Endothelial cell of umbilical vein (primary cell): ENCODE results near the gene TEF. TPM values are rescaled to one million over a fixed set of nuclear protein-coding genes. Genes with fewer than 3 reads are reported as not detected.
A peak's percentile ranks its signal among the peaks of the same experiment; 100 is the strongest.

Experiments
- Bru-seq: library from RNA; stranded (reverse); fragments of 400-500 nt; gene quantifications from one replicate; lab custom pipeline; 2021; lab: Mats Ljungman, UMichigan
- BruChase-seq, 2 experiments: library from RNA; stranded (reverse); fragments of 400-500 nt; gene quantifications; one replicate each; lab custom pipeline; 2021; lab: Mats Ljungman, UMichigan
- BruUV-seq: library from RNA; stranded (reverse); fragments of 400-500 nt; replicated peaks from 2 replicates; lab custom pipeline; 2021; lab: Mats Ljungman, UMichigan
- CTCF ChIA-PET: fragments of 300-600, 350-600 bp; sonication (Branson Sonifier 250); formaldehyde crosslinking; loops from one replicate; lab custom pipeline; 2021; ENCODE audit warnings: antibody characterized with exemption, inconsistent platforms; lab: Charles Lee
- POLR2A ChIA-PET: fragments of 300-600, 350-600 bp; sonication (Branson Sonifier 250); formaldehyde crosslinking; loops from one replicate; lab custom pipeline; 2021; ENCODE audit warnings: antibody characterized with exemption, inconsistent platforms; lab: Charles Lee
- DNase-seq: peaks from one replicate; pipeline ENCODE4 v3.0.0-alpha.2; 2011; ENCODE audit warnings: low read depth, low spot score
- FAIRE-seq: peaks from 2 replicates; lab custom pipeline; 2011; peaks lifted over from hg19 to GRCh38; lab: Jason Lieb, UNC
- H2AFZ ChIP-seq: 2 replicates; pipeline ENCODE4 v1.6.0; 2012; ENCODE audit warnings: low read depth, low read length, control low read depth, inconsistent platforms
- H3K27ac ChIP-seq: 2 replicates; pipeline ENCODE4 v1.5.1; 2011; ENCODE audit warnings: low read depth, mild to moderate bottlenecking, control low read depth, low read length, moderate library complexity; ENCODE audit not compliant: insufficient read depth
- H3K27me3 ChIP-seq, 2 experiments: 2 replicates each; pipeline versions ENCODE4 v1.6.0 to v1.6.1; 2011; ENCODE audit warnings: low read length in 2 of 2, mixed read lengths in 1 of 2; ENCODE audit not compliant: control insufficient read depth in 2 of 2, insufficient read depth in 2 of 2
- H3K36me3 ChIP-seq, 2 experiments: 2 replicates in 1 of 2; 3 replicates in 1 of 2; pipeline ENCODE4 v1.5.1; 2011; ENCODE audit warnings: low read length in 2 of 2, mild to moderate bottlenecking in 1 of 2, moderate library complexity in 1 of 2; ENCODE audit not compliant: control insufficient read depth in 2 of 2, insufficient read depth in 2 of 2; ENCODE audit errors: extremely low read depth in 1 of 2
- H3K4me1 ChIP-seq: 3 replicates; pipeline ENCODE4 v1.5.1; 2011; ENCODE audit warnings: mild to moderate bottlenecking, low read length; ENCODE audit not compliant: control insufficient read depth, insufficient read depth; ENCODE audit errors: extremely low read depth
- H3K4me2 ChIP-seq: 2 replicates; pipeline ENCODE4 v1.6.1; 2011; ENCODE audit warnings: low read length, control low read depth, mixed read lengths; ENCODE audit not compliant: insufficient read depth
- H3K4me3 ChIP-seq, 3 experiments: fragments of 200-600 bp in 1 of 3; sonication (generic), shearing (Covaris generic) in 1 of 3; replicated peaks in 1 of 3; 2 replicates each; pipeline ENCODE4 v1.5.1; 2011 to 2016; ENCODE audit warnings: control low read depth in 3 of 3, low read length in 3 of 3, mild to moderate bottlenecking in 2 of 3, inconsistent platforms in 1 of 3, low read depth in 1 of 3, moderate library complexity in 1 of 3; ENCODE audit not compliant: insufficient read depth in 1 of 3
- H3K79me2 ChIP-seq: 2 replicates; pipeline ENCODE4 v1.6.0; 2012; ENCODE audit warnings: low read length, inconsistent platforms; ENCODE audit not compliant: control insufficient read depth, insufficient read depth
- H3K9ac ChIP-seq: replicated peaks from 2 replicates; pipeline ENCODE3; 2011; ENCODE audit warnings: low read length, control low read depth; ENCODE audit not compliant: insufficient read depth; ENCODE audit errors: extremely low read depth
- H3K9me1 ChIP-seq: replicated peaks from 3 replicates; pipeline ENCODE4 v1.6.0; 2011; ENCODE audit warnings: mild to moderate bottlenecking, low read length; ENCODE audit not compliant: control insufficient read depth, insufficient read depth; ENCODE audit errors: extremely low read depth
- H3K9me3 ChIP-seq: replicated peaks from 2 replicates; pipeline ENCODE4 v1.5.1; 2012; ENCODE audit warnings: low read length, inconsistent platforms; ENCODE audit not compliant: control insufficient read depth, insufficient read depth
- H4K20me1 ChIP-seq: replicated peaks from 2 replicates; pipeline ENCODE3; 2011; ENCODE audit warnings: mild to moderate bottlenecking, low read length; ENCODE audit not compliant: control insufficient read depth, insufficient read depth; ENCODE audit errors: extremely low read depth
- FOS ChIP-seq: IDR thresholded peaks from 2 replicates; pipeline ENCODE4 v1.6.1; 2011; ENCODE audit warnings: mild to moderate bottlenecking, low read length, moderate library complexity, borderline replicate concordance; ENCODE audit not compliant: insufficient read depth
- GATA2 ChIP-seq: IDR thresholded peaks from 2 replicates; pipeline ENCODE4 v1.7.0; 2011; ENCODE audit warnings: low read depth, mild to moderate bottlenecking, moderate library complexity, mixed read lengths, low read length; ENCODE audit not compliant: insufficient read length, insufficient read depth
- dilution Hi-C: fragments of 300-500 bp; cut with MboI; formaldehyde crosslinking; loops from one replicate; pipeline ENCODE4 v1.15.0; 2019; ENCODE audit warnings: low sequenced_read_pairs; ENCODE audit not compliant: extremely low pct_ligation_motif_present
- intact Hi-C: fragments of 100-400 bp; cut with micrococcal nuclease; formaldehyde crosslinking; loops from one replicate; pipeline ENCODE4 v1.10.0; 2022
- long read RNA-seq: library from polyadenylated mRNA; stranded (forward); transcript quantifications from one replicate; pipeline ENCODE4 v2.0.0, GENCODE V29; 2021
- polyA minus RNA-seq, 3 experiments: library from RNA; depleted of rRNA, polyadenylated mRNA; stranded (reverse); fragments of >200 nt; gene quantifications; 1 replicate in 1 of 3; 2 replicates in 2 of 3; pipeline ENCODE4 v1.2.3, GENCODE V29; 2011
- polyA plus RNA-seq, 4 experiments: library from polyadenylated mRNA; depleted of rRNA in 3 of 4; stranded (reverse) in 3 of 4; unstranded in 1 of 4; fragments of >200 nt; gene quantifications; 2 replicates each; pipeline versions ENCODE4 v1.2.1 to v1.2.3, GENCODE V29; 2011 to 2012; ENCODE audit warnings: missing spikeins in 1 of 4
- total RNA-seq: library from RNA; stranded (reverse); gene quantifications from 2 replicates; pipeline ENCODE4 v1.2.3, GENCODE V29; 2021
- TF ChIP-seq, protein P1 (sequence below): IDR thresholded peaks from 2 replicates; pipeline ENCODE4 v1.6.1; 2011; ENCODE audit not compliant: insufficient read depth, insufficient read length

TEF gene, protein sequence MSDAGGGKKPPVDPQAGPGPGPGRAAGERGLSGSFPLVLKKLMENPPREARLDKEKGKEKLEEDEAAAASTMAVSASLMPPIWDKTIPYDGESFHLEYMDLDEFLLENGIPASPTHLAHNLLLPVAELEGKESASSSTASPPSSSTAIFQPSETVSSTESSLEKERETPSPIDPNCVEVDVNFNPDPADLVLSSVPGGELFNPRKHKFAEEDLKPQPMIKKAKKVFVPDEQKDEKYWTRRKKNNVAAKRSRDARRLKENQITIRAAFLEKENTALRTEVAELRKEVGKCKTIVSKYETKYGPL
- total RNA-seq = 2.2 and 2.9 TPM in 2 replicates
- polyA plus RNA-seq = 4.0 and 5.3 TPM in 2 replicates
- polyA plus RNA-seq (2011; cell fraction: cytosol; rRNA removed) = 2.2 and 4.2 TPM in 2 replicates
- polyA plus RNA-seq (2011; cell fraction: nucleus; rRNA removed) = 2.1 and 3.2 TPM in 2 replicates
- 1.5 and 1.6 TPM in 2 replicates for polyA plus RNA-seq (2012)
- 9.3 and 13.6 TPM in 2 replicates for polyA minus RNA-seq
- 1.0 TPM for polyA minus RNA-seq (2011; cell fraction: cytosol; rRNA and poly(A)+ RNA removed)
- 2.5 and 3.1 TPM in 2 replicates for polyA minus RNA-seq (2011; cell fraction: nucleus; rRNA and poly(A)+ RNA removed)
- Bru-seq, nascent RNA = percentile 28 among the genes with signal in this experiment
- BruChase-seq, experiment 1, labeled RNA remaining after a 6-hour chase = percentile 37 among the genes with signal in this experiment
- percentile 44 among the genes with signal in this experiment for BruChase-seq, experiment 2, labeled RNA remaining after a 2-hour chase
- long read RNA-seq, partial matches to known transcripts = 0 of 1 reads
- long read RNA-seq, other reads (novel, unspliced or antisense) = 1 of 1 reads

DNA sequence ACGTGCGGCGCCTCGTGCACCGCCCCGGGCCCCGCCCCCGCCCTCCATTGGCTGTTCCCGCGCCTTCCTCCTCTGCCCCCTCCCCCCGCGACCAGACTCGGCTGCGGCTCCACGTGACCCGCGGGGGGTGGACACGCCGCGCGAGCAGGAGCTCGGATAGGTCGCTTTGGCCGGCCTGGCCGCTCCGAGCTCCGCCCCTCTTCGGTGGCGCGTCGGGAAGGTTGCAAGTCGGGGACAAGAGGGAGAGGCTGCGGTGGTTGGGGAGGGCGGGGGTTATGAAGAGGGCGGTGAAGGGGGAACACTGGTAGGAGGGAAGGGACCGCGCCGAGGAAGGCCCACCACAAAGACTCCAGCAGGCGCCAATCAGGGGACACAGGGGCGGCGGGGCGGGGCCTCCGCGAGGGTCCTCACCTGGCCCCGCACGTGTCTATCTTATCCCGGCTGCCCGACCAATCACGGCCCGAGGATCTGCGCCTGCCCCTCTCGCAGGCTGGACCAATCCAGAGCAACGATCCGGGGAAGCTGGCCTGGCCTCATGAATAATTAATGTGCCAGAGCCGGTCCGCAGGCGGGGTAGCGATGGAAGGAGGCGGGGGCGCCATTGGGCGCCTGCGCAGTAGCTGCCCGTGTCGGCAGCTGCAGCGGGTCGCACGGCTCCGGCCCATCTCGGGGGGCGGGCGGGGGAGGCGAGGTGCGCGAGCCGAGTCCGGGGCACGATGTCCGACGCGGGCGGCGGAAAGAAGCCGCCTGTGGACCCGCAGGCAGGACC lies at the start of gene TEF:
TEF (plus strand) TSS at position 614 of the 769 bp plus-strand sequence; CDS start at position 717, 103 bp downstream.
- Histone ChIP-seq H3K4me2 (peak within 1 kb of the TSS; percentile 77), H3K9ac (peak within 1 kb of the TSS; percentile 64), H3K79me2 (no peaks in the 10 kb centered on the region), H3K4me1 (peaks cover 11% of the 10 kb centered on the region), H3K27me3 (peaks cover 0 to 5% of the 10 kb centered on the region in 2 experiments), H3K27ac (peak within 1 kb of the TSS; percentile 79), H3K9me3 (no peaks in the 10 kb centered on the region), H3K36me3 (no peaks in the 10 kb centered on the region), H4K20me1 (no peaks in the 10 kb centered on the region), H3K9me1 (no peaks in the 10 kb centered on the region), H3K4me3 (peak within 1 kb of the TSS; percentile 51 to 66 (median 66)), H2AFZ (peak within 1 kb of the TSS; percentile 95)
- dilution Hi-C loops (no loop called here), intact Hi-C loops (loop anchor here (1.0 to 5.0 kb wide), 5 partner anchors 67 to 431 kb away; partner anchors contain the start of genes PHF5A, RANGAP1 and RBX1)
- ChIA-PET CTCF (interaction anchor here (0.6 to 3.3 kb wide), 15 partner anchors 8 to 459 kb away, joined by 3 to 20 read pairs (median 4); partner anchors contain the start of gene POLR3H), POLR2A (interaction anchor here (0.5 to 2.1 kb wide), 8 partner anchors 15 to 93 kb away, joined by 3 to 25 read pairs (median 4); partner anchors contain the start of genes ACO2, PHF5A and TOB2)
- DNase-seq (peak; percentile 98), FAIRE-seq (peak; percentile 99)
- TF ChIP-seq, protein P1, sequence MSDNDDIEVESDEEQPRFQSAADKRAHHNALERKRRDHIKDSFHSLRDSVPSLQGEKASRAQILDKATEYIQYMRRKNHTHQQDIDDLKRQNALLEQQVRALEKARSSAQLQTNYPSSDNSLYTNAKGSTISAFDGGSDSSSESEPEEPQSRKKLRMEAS = peak; percentile 78
- TF ChIP-seq FOS (no peak), GATA2 (no peak)
- no TSS peak for BruUV-seq
